22Rv1 (cell line): ENCODE data around the gene TXNRD2.

Source experiments
- ZFX ChIP-seq: fragments of 450-650 bp; IDR thresholded peaks from 2 replicates; pipeline ENCODE4 v1.6.1; 2017; ENCODE audit warnings: antibody characterized with exemption, borderline replicate concordance
- TF ChIP-seq, protein P1 (sequence below): fragments of 450-650 bp; IDR thresholded peaks from 2 replicates; pipeline ENCODE4 v1.5.1; 2017; ENCODE audit warnings: mild to moderate bottlenecking

DNA sequence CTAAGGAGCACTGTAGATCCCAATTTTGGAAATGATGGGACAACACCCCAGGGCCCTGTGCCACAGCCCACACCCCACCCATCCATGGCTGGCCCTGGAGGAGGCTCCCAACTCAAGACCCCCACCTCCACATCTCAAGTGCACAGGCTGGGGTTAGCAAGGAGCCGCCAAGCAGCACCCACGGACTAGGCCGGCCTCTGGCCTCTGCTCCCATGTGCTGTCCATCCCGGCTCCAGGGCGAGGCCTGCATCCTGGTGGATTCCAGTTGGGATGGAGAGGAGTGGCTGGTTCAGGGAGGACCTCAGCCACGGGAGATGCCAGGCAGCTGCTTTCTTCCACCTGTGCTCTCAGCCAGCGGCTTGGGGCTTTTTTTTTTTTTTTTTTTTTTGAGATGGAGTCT lies 43.5 kb downstream of the TXNRD2 start:
- TF ChIP-seq, protein P1, sequence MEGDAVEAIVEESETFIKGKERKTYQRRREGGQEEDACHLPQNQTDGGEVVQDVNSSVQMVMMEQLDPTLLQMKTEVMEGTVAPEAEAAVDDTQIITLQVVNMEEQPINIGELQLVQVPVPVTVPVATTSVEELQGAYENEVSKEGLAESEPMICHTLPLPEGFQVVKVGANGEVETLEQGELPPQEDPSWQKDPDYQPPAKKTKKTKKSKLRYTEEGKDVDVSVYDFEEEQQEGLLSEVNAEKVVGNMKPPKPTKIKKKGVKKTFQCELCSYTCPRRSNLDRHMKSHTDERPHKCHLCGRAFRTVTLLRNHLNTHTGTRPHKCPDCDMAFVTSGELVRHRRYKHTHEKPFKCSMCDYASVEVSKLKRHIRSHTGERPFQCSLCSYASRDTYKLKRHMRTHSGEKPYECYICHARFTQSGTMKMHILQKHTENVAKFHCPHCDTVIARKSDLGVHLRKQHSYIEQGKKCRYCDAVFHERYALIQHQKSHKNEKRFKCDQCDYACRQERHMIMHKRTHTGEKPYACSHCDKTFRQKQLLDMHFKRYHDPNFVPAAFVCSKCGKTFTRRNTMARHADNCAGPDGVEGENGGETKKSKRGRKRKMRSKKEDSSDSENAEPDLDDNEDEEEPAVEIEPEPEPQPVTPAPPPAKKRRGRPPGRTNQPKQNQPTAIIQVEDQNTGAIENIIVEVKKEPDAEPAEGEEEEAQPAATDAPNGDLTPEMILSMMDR = no peak
- TF ChIP-seq ZFX = no peak
